Upper lobe of left lung (tissue), 6 donors: ENCODE measurements around the gene SLC15A2. TPM values are rescaled to one million over a fixed set of nuclear protein-coding genes. Genes with fewer than 3 reads are reported as not detected.

ENCODE experiments used
- ATAC-seq, 2 donors: fragments of 200-7000 bp; cut with Tn5 transposase; one replicate each; pipeline ENCODE4 v1.9.1; 2022; ENCODE audit warnings: mild to moderate bottlenecking in 2 of 2, moderate library complexity in 2 of 2; ENCODE audit not compliant: low FRiP score in 2 of 2
- DNase-seq, 2 donors: peaks; one replicate each; pipeline ENCODE4 v3.0.0-alpha.2; 2019 to 2020
- H3K27ac ChIP-seq, 4 donors: fragments of 200-600 bp; sonication (generic); one replicate each; pipeline ENCODE4 v1.5.1; 2016 to 2019
- H3K27me3 ChIP-seq, 4 donors: fragments of 200-600 bp; sonication (generic); one replicate each; pipeline ENCODE4 v1.5.1; 2017 to 2019
- H3K36me3 ChIP-seq, 4 donors: fragments of 200-600 bp; sonication (generic); one replicate each; pipeline ENCODE4 v1.5.1; 2016 to 2019
- H3K4me1 ChIP-seq, 4 donors: fragments of 200-600 bp; sonication (generic); one replicate each; pipeline ENCODE4 v1.5.1; 2018 to 2019
- H3K4me3 ChIP-seq, 4 donors: fragments of 200-600 bp; sonication (generic); one replicate each; pipeline ENCODE4 v1.5.1; 2017 to 2019; ENCODE audit warnings: mild to moderate bottlenecking in 2 of 4, moderate library complexity in 1 of 4
- H3K9me3 ChIP-seq, 4 donors: fragments of 200-600 bp; sonication (generic); one replicate each; pipeline ENCODE4 v1.5.1; 2018 to 2019
- CTCF ChIP-seq, 6 experiments: fragments of 450-650 bp in 4 of 6; fragments of 200-600 bp in 2 of 6; sonication (generic) in 2 of 6; IDR thresholded peaks; one replicate each; pipeline ENCODE4 v1.5.1; 2016 to 2019; ENCODE audit warnings: antibody characterized with exemption in 6 of 6
- EP300 ChIP-seq, 4 donors: sonication (generic); formaldehyde crosslinking; IDR thresholded peaks; one replicate each; pipeline ENCODE4 v1.5.1; 2017; ENCODE audit warnings: antibody characterized with exemption in 4 of 4, control low read depth in 2 of 4
- POLR2A ChIP-seq, 4 donors: fragments of 450-650 bp; IDR thresholded peaks; one replicate each; pipeline ENCODE4 v1.5.1; 2016 to 2017; ENCODE audit warnings: antibody characterized with exemption in 4 of 4, mild to moderate bottlenecking in 2 of 4
- POLR2AphosphoS5 ChIP-seq, 2 donors: sonication (generic); formaldehyde crosslinking; IDR thresholded peaks; one replicate each; pipeline ENCODE4 v1.5.1; 2017; ENCODE audit warnings: antibody characterized with exemption in 2 of 2
- WGBS, 2 donors: methylation state at CpG; one replicate each; pipeline ENCODE4 v1.1.5; 2017 to 2018; 5-methylcytosine and 5-hydroxymethylcytosine counted together
- total RNA-seq, 6 donors: library from RNA; depleted of rRNA in 4 of 6; stranded (reverse); fragments of >200 nt in 4 of 6; gene quantifications; one replicate each; pipeline versions ENCODE4 v1.1.0 to v1.2.1, GENCODE V29; 2016 to 2021
- donor health status: DM: no; HTN: no; CAD: no; lungs with moderate emphysema.
- donor health status: DM: no; HTN: yes; CAD: no; lungs with severe emphysema.

The SLC15A2 gene
- total RNA-seq, 6 donors from 2014 or later: 25.1 to 72.4 (median 40.8) TPM

- no peak for ATAC-seq
- 67 to 87% methylated on average over 1 to 2 of the region's 2 CpGs for WGBS, 2 donors
- Histone ChIP-seq H3K4me3 (no peak overlapping the region), H3K9me3 (peaks cover 0 to 8% (median 0%) of the 10 kb centered on the region in 4 donors), H3K27ac (no peak overlapping the region), H3K27me3 (no peaks in the 10 kb centered on the region), H3K4me1 (no peaks in the 10 kb centered on the region), H3K36me3 (no peaks in the 10 kb centered on the region)
- DNase-seq: no peak
- no peak for TF ChIP-seq EP300 (IDR thresholded peaks at IDR 0.05)
- TF ChIP-seq CTCF (IDR thresholded peaks at IDR 0.05): no peak
- no peak for TF ChIP-seq POLR2A (IDR thresholded peaks at IDR 0.05)
- no peak for TF ChIP-seq POLR2AphosphoS5 (IDR thresholded peaks at IDR 0.05)
Observed at GRCh38 chr3:121985846-121986245, 91.6 kb downstream of the SLC15A2 start.

- TF ChIP-seq POLR2A (IDR thresholded peaks at IDR 0.05): no peak
- DNase-seq (no peak), ATAC-seq (no peak)
- H3K4me3 ChIP-seq: no peak overlapping the region
- 79 to 94% methylated on average over 2 of the region's 2 CpGs for WGBS, 2 donors
- no peaks in the 10 kb centered on the region for H3K4me1 ChIP-seq
- H3K36me3 ChIP-seq: no peaks in the 10 kb centered on the region
- H3K9me3 ChIP-seq: peaks cover 0 to 7% (median 0%) of the 10 kb centered on the region in 4 donors
- no peaks in the 10 kb centered on the region for H3K27me3 ChIP-seq
- no peak overlapping the region for H3K27ac ChIP-seq
Observed at GRCh38 chr3:121988146-121988545, 93.9 kb downstream of the SLC15A2 start.

DNA sequence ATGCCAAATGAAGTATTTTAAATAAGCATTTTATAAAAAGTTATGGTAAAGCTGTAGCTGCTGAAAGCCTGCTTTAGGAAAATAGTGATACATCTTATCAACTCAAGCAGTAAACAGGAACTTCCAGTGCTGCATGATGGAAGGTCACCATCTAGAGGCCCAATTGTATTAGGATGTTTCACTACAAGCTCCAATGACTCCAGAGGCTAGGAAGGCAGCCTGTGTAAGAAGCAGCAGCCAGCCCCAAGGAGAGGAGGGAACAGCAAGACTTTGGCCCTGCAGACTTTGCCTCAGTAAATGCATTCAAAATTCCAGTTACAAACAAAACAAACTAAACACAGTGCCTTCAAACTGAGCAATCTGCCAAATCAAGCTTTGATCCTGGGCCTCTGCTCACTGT, 95.7 kb downstream of the SLC15A2 start:
- peak in 1 of 6 experiments; percentile 10 for TF ChIP-seq CTCF (IDR thresholded peaks at IDR 0.05)
- TF ChIP-seq POLR2AphosphoS5 (IDR thresholded peaks at IDR 0.05): no peak
- TF ChIP-seq POLR2A (IDR thresholded peaks at IDR 0.05): no peak
- TF ChIP-seq EP300 (IDR thresholded peaks at IDR 0.05): no peak
- DNase-seq (no peak), ATAC-seq (no peak)
- H3K4me3 ChIP-seq: no peak overlapping the region
- H3K27me3 ChIP-seq: no peaks in the 10 kb centered on the region
- no peaks in the 10 kb centered on the region for H3K36me3 ChIP-seq
- H3K9me3 ChIP-seq: no peaks in the 10 kb centered on the region
- no peak overlapping the region for H3K27ac ChIP-seq
- peaks cover 0 to 7% (median 3%) of the 10 kb centered on the region in 4 donors for H3K4me1 ChIP-seq

- DNase-seq: peak in 1 of 2 donors; percentile 79
- no peak overlapping the region for H3K27ac ChIP-seq
- no peaks in the 10 kb centered on the region for H3K9me3 ChIP-seq
- 93 to 97% methylated on average over 30 to 31 of the region's 31 CpGs for WGBS, 2 donors
- no peak for TF ChIP-seq CTCF (IDR thresholded peaks at IDR 0.05)
- TF ChIP-seq EP300 (IDR thresholded peaks at IDR 0.05): no peak
- TF ChIP-seq POLR2AphosphoS5 (IDR thresholded peaks at IDR 0.05): no peak
- no peak for TF ChIP-seq POLR2A (IDR thresholded peaks at IDR 0.05)
- no peak overlapping the region for H3K4me3 ChIP-seq
- H3K4me1 ChIP-seq: peaks cover 8 to 17% (median 15%) of the 10 kb centered on the region in 4 donors
- peak in 1 of 2 donors; percentile 37 for ATAC-seq
- H3K27me3 ChIP-seq: no peaks in the 10 kb centered on the region
- no peaks in the 10 kb centered on the region for H3K36me3 ChIP-seq
Observed at GRCh38 chr3:121992601-121993560, 98.7 kb downstream of the SLC15A2 start.

Other genes with a start within 250 kb of the SLC15A2 start
- gene HCLS1, start 233.5 kb upstream of the SLC15A2 start, total RNA-seq: 100 to 1,000 TPM in 4 of 6 donors, 10 to 100 TPM in 2; 71.7 to 234 (median 110) TPM
- gene GOLGB1, start 144.7 kb upstream of the SLC15A2 start, total RNA-seq: 100 to 1,000 TPM in 1 of 6 donors, 10 to 100 TPM in 5; 46.4 to 116 (median 51.8) TPM
- gene IQCB1, start 59.3 kb upstream of the SLC15A2 start, total RNA-seq: 10 to 100 TPM; 11.4 to 43.1 (median 19.8) TPM
- gene EAF2, start 59.2 kb upstream of the SLC15A2 start, total RNA-seq: 10 to 100 TPM in 2 of 6 donors, 1 to 10 TPM in 4; 3.1 to 12.8 (median 7.4) TPM
- 1 to 10 TPM; 1.0 to 7.8 (median 6.4) TPM for gene ILDR1, start 127.8 kb downstream of the SLC15A2 start, total RNA-seq
- 10 to 100 TPM in 5 of 6 donors, 1 to 10 TPM in 1; 4.2 to 27.8 (median 14.4) TPM for gene CD86, start 161.0 kb downstream of the SLC15A2 start, total RNA-seq